H1 (cell line): ENCODE measurements around the gene CUBN. TPM values are rescaled to one million over a fixed set of nuclear protein-coding genes. Genes with fewer than 3 reads are reported as not detected.

Source experiments
- CTCF ChIA-PET: fragments of 300-600 bp; sonication (Branson Sonifier 250); formaldehyde crosslinking; loops from one replicate; lab custom pipeline; 2021; ENCODE audit not compliant: partially characterized antibody; lab: Charles Lee
- POLR2A ChIA-PET: fragments of 300-600 bp; sonication (Branson Sonifier 250); formaldehyde crosslinking; loops from one replicate; lab custom pipeline; 2021; ENCODE audit warnings: inconsistent platforms; ENCODE audit not compliant: partially characterized antibody; lab: Charles Lee
- DNase-seq, 2 experiments: peaks; one replicate each; pipeline versions ENCODE4 v3.0.0 to v3.0.0-alpha.2; 2010 to 2022; ENCODE audit warnings: low spot score in 2 of 2, low read depth in 1 of 2, mixed read lengths in 1 of 2
- FAIRE-seq: peaks from 2 replicates; lab custom pipeline; 2011; peaks lifted over from hg19 to GRCh38; lab: Jason Lieb, UNC
- H2AFZ ChIP-seq: 2 replicates; pipeline ENCODE4 v1.8.1; 2012; ENCODE audit warnings: low read length, inconsistent platforms
- H2AK5ac ChIP-seq: 2 replicates; pipeline ENCODE4 v1.6.1; 2013; ENCODE audit warnings: low read depth, low read length
- H2BK120ac ChIP-seq: replicated peaks from 2 replicates; pipeline ENCODE3; 2013; ENCODE audit warnings: low read depth, low read length, inconsistent platforms
- H2BK12ac ChIP-seq: 2 replicates; pipeline ENCODE4 v1.6.1; 2013; ENCODE audit warnings: low read depth, low read length
- H2BK15ac ChIP-seq: 2 replicates; pipeline ENCODE4 v1.6.1; 2013; ENCODE audit warnings: low read length
- H2BK20ac ChIP-seq: 2 replicates; pipeline ENCODE4 v1.6.1; 2013; ENCODE audit warnings: low read length
- H2BK5ac ChIP-seq: 2 replicates; pipeline ENCODE4 v1.6.1; 2013; ENCODE audit warnings: low read depth, low read length
- H3K14ac ChIP-seq: 2 replicates; pipeline ENCODE4 v1.6.1; 2013; ENCODE audit warnings: inconsistent platforms; ENCODE audit not compliant: insufficient read length
- H3K18ac ChIP-seq: 2 replicates; pipeline ENCODE4 v1.6.1; 2013; ENCODE audit warnings: low read length; ENCODE audit errors: extremely low read depth
- H3K23ac ChIP-seq: 2 replicates; pipeline ENCODE4 v1.6.1; 2013; ENCODE audit warnings: inconsistent platforms; ENCODE audit not compliant: insufficient read length
- H3K23me2 ChIP-seq: 2 replicates; pipeline ENCODE4 v1.6.1; 2013; ENCODE audit warnings: low read depth, low read length
- H3K27ac ChIP-seq: 2 replicates; pipeline ENCODE4 v1.6.1; 2011; ENCODE audit warnings: low read depth, low read length, inconsistent platforms
- H3K27me3 ChIP-seq, 4 experiments: replicated peaks in 1 of 4; 1 replicate in 1 of 4; 2 replicates in 3 of 4; pipeline versions ENCODE4 v1.6.1 to v1.8.1; 2011 to 2013; ENCODE audit warnings: low read length in 3 of 4, mild to moderate bottlenecking in 3 of 4, inconsistent platforms in 2 of 4, mixed read lengths in 2 of 4, moderate library complexity in 1 of 4; ENCODE audit not compliant: control insufficient read depth in 3 of 4, insufficient read depth in 3 of 4; ENCODE audit errors: extremely low read depth in 1 of 4
- H3K36me3 ChIP-seq, 4 experiments: 2 replicates each; pipeline versions ENCODE4 v1.6.1 to v1.8.1; 2011 to 2013; ENCODE audit warnings: mild to moderate bottlenecking in 4 of 4, low read length in 3 of 4, moderate library complexity in 2 of 4, control low read depth in 1 of 4, inconsistent platforms in 1 of 4; ENCODE audit not compliant: insufficient read depth in 4 of 4, control insufficient read depth in 2 of 4
- H3K4ac ChIP-seq: replicated peaks from 2 replicates; pipeline ENCODE3; 2013; ENCODE audit warnings: low read length, low read depth, mixed read lengths, inconsistent platforms; ENCODE audit not compliant: insufficient read length
- H3K4me1 ChIP-seq, 4 experiments: replicated peaks in 1 of 4; 1 replicate in 1 of 4; 2 replicates in 3 of 4; pipeline versions ENCODE4 v1.6.1 to v1.8.1; 2011 to 2013; ENCODE audit warnings: low read length in 3 of 4, inconsistent platforms in 2 of 4, mixed read lengths in 1 of 4; ENCODE audit not compliant: insufficient read depth in 4 of 4, control insufficient read depth in 3 of 4
- H3K4me2 ChIP-seq, 2 experiments: 2 replicates each; pipeline versions ENCODE4 v1.6.1 to v1.8.1; 2011 to 2013; ENCODE audit warnings: low read depth in 2 of 2, low read length in 2 of 2, control low read depth in 1 of 2, inconsistent platforms in 1 of 2, mild to moderate bottlenecking in 1 of 2; ENCODE audit not compliant: insufficient read depth in 1 of 2
- H3K4me3 ChIP-seq, 4 experiments: fragments of 200-600, 300-600 bp in 1 of 4; sonication (generic), shearing (Covaris generic), sonication (Bioruptor Twin) in 1 of 4; 2 replicates each; pipeline versions ENCODE4 v1.5.1 to v1.8.1; 2011 to 2016; ENCODE audit warnings: low read length in 4 of 4, low read depth in 3 of 4, control low read depth in 2 of 4, inconsistent platforms in 2 of 4, mild to moderate bottlenecking in 2 of 4, mixed read lengths in 1 of 4, moderate library complexity in 1 of 4; ENCODE audit not compliant: insufficient read depth in 2 of 4; ENCODE audit errors: extremely low read depth in 1 of 4
- H3K56ac ChIP-seq: replicated peaks from 2 replicates; pipeline ENCODE3; 2013; ENCODE audit warnings: low read depth, mild to moderate bottlenecking, mixed read lengths, low read length, inconsistent platforms; ENCODE audit not compliant: insufficient read length
- H3K79me1 ChIP-seq: 2 replicates; pipeline ENCODE4 v1.6.1; 2013; ENCODE audit warnings: low read depth, low read length, control low read depth
- H3K79me2 ChIP-seq, 2 experiments: 2 replicates each; pipeline versions ENCODE4 v1.6.1 to v1.8.1; 2012 to 2013; ENCODE audit warnings: low read length in 2 of 2, mild to moderate bottlenecking in 2 of 2, inconsistent platforms in 1 of 2; ENCODE audit not compliant: insufficient read depth in 2 of 2, control insufficient read depth in 1 of 2
- H3K9ac ChIP-seq, 4 experiments: replicated peaks in 1 of 4; 1 replicate in 1 of 4; 2 replicates in 3 of 4; pipeline versions ENCODE4 v1.6.1 to v1.8.1; 2011 to 2013; ENCODE audit warnings: low read depth in 3 of 4, low read length in 3 of 4, control low read depth in 2 of 4, mild to moderate bottlenecking in 2 of 4, moderate library complexity in 2 of 4, inconsistent platforms in 1 of 4; ENCODE audit errors: extremely low read depth in 1 of 4
- H3K9me3 ChIP-seq, 2 experiments: 2 replicates each; pipeline versions ENCODE4 v1.6.1 to v1.8.1; 2012 to 2013; ENCODE audit warnings: mild to moderate bottlenecking in 2 of 2, moderate library complexity in 2 of 2, control low read depth in 1 of 2, inconsistent platforms in 1 of 2, low read depth in 1 of 2, low read length in 1 of 2, mixed read lengths in 1 of 2; ENCODE audit not compliant: insufficient read depth in 2 of 2
- H4K20me1 ChIP-seq, 2 experiments: replicated peaks in 1 of 2; 2 replicates each; pipeline versions ENCODE3 to v1.8.1; 2011 to 2013; ENCODE audit warnings: inconsistent platforms in 2 of 2, low read length in 2 of 2, mild to moderate bottlenecking in 1 of 2; ENCODE audit not compliant: insufficient read depth in 2 of 2, control insufficient read depth in 1 of 2
- H4K5ac ChIP-seq: 2 replicates; pipeline ENCODE4 v1.6.1; 2013; ENCODE audit warnings: low read length, low read depth, mixed read lengths, inconsistent platforms; ENCODE audit not compliant: insufficient read length
- H4K8ac ChIP-seq: 2 replicates; pipeline ENCODE4 v1.8.0; 2013; ENCODE audit warnings: mild to moderate bottlenecking, moderate library complexity, low read length, inconsistent platforms; ENCODE audit not compliant: insufficient read depth; ENCODE audit errors: extremely low read depth
- H4K91ac ChIP-seq: replicated peaks from 2 replicates; pipeline ENCODE3; 2013; ENCODE audit warnings: low read length, mixed read lengths, inconsistent platforms; ENCODE audit not compliant: insufficient read length
- BACH1 ChIP-seq: IDR thresholded peaks from 2 replicates; pipeline ENCODE4 v1.6.1; 2012; ENCODE audit warnings: low read length, improper control_type of control experiment
- CBX5 ChIP-seq: fragments of 300-800, 300-1000 bp; sonication (generic); IDR thresholded peaks from 2 replicates; pipeline ENCODE4 v1.7.1; 2016; ENCODE audit warnings: antibody characterized with exemption, low read length, low read depth
- EGR1 ChIP-seq: IDR thresholded peaks from 2 replicates; pipeline ENCODE4 v1.6.1; 2011; ENCODE audit warnings: low read depth, low read length, borderline replicate concordance
- JUN ChIP-seq: IDR thresholded peaks from 2 replicates; pipeline ENCODE4 v1.6.1; 2011; ENCODE audit warnings: low read depth, mild to moderate bottlenecking, improper control_type of control experiment, low read length
- POLR2A ChIP-seq, 2 experiments: IDR thresholded peaks; 1 replicate in 1 of 2; 2 replicates in 1 of 2; pipeline ENCODE4 v1.6.1; 2011; ENCODE audit warnings: low read depth in 2 of 2, low read length in 2 of 2, mild to moderate bottlenecking in 2 of 2; ENCODE audit errors: control extremely low read depth in 1 of 2
- POU5F1 ChIP-seq: IDR thresholded peaks from 2 replicates; pipeline ENCODE4 v1.6.1; 2011; ENCODE audit warnings: low read depth, mild to moderate bottlenecking, low read length, moderate library complexity
- SP1 ChIP-seq: IDR thresholded peaks from 2 replicates; pipeline ENCODE4 v1.6.1; 2011; ENCODE audit warnings: low read depth, low read length
- WGBS, 2 experiments: shearing (Covaris generic) in 1 of 2; methylation state at CpG; one replicate each; pipeline versions ENCODE4 v1.1.6 to v1.1.7; 2013 to 2015; ENCODE audit warnings: low lambda C conversion rate in 2 of 2, mixed read lengths in 2 of 2, inconsistent platforms in 1 of 2, low coverage in 1 of 2, missing lambda C conversion rate in 1 of 2; ENCODE audit not compliant: insufficient replicate concordance in 2 of 2, insufficient coverage in 1 of 2, insufficient read length in 1 of 2; ENCODE audit errors: extremely low coverage in 1 of 2, missing lambda C conversion rate in 1 of 2; 5-methylcytosine and 5-hydroxymethylcytosine counted together
- polyA plus RNA-seq, 7 experiments: library from polyadenylated mRNA; depleted of rRNA in 3 of 7; stranded (reverse) in 5 of 7; unstranded in 2 of 7; fragments of >200 nt in 5 of 7; fragments of 200-250 nt in 2 of 7; gene quantifications; 1 replicate in 5 of 7; 2 replicates in 1 of 7; 4 replicates in 1 of 7; pipeline versions ENCODE4 v1.2.1 to v1.2.3, GENCODE V29; 2011 to 2013; ENCODE audit warnings: missing spikeins in 2 of 7, mixed read lengths in 2 of 7
- total RNA-seq: library from RNA; stranded (reverse); fragmentation: NEBNext Ultra II Directional; extraction: Animal tissue kit (Norgen Biotek cat#: 25700); gene quantifications from 2 replicates; pipeline ENCODE4 v1.2.1, GENCODE V29; 2021

Gene CUBN
- total and polyA plus RNA-seq, 2 of the 8 experiments (the other 6 are each of a cell fraction or from before 2014, with no cell fraction given): 0.04 to 0.08 TPM

GRCh38 chr10:17021656-17022465 is 107.8 kb downstream of the CUBN start:
- H3K79me2 ChIP-seq: no peaks in the 10 kb centered on the region
- H3K18ac ChIP-seq: no peak overlapping the region
- H2BK5ac ChIP-seq: no peak overlapping the region
- ChIA-PET POLR2A (interaction anchor here (1.0 to 1.7 kb wide), 3 partner anchors 17 to 208 kb away, joined by 3 to 5 read pairs (median 3); no protein-coding TSS in a partner anchor), CTCF (interaction anchor here (1.0 kb wide), 1 partner anchor 130 kb away, joined by 3 read pairs; no protein-coding TSS in a partner anchor)
- no peaks in the 10 kb centered on the region for H3K79me1 ChIP-seq
- H3K14ac ChIP-seq: no peak overlapping the region
- peak; percentile 65 for FAIRE-seq
- H2BK20ac ChIP-seq: no peak overlapping the region
- no peaks in the 10 kb centered on the region for H4K20me1 ChIP-seq
- H2AK5ac ChIP-seq: no peak overlapping the region
- H3K4me3 ChIP-seq: peak overlapping the region in 2 of 4 experiments; percentile 8 to 25; a peak in 2 of 8 replicates
- no peaks in the 10 kb centered on the region for H3K9me3 ChIP-seq
- no peak overlapping the region for H4K5ac ChIP-seq
- TF ChIP-seq POLR2A (IDR thresholded peaks at IDR 0.05; ENCODE audit: control extremely low read depth in 1 of 2, low read depth in 2 of 2, low read length in 2 of 2) (no peak), EGR1 (no peak), JUN (no peak), BACH1 (no peak), CBX5 (no peak), SP1 (peak; percentile 27; the same call in 1 of the 2 replicates), POU5F1 (0 out of 2 replicates have a peak, but pooled peaks have one; percentile 1)
- 55% methylated on average over 10 of the region's 10 CpGs; no CpG with 5 or more reads in 1 of the 2 experiments for WGBS, 2 experiments
- no peak overlapping the region for H3K27ac ChIP-seq
- H3K56ac ChIP-seq: no peak overlapping the region
- DNase-seq: peak in 1 of 2 experiments; percentile 46
- no peak overlapping the region for H2BK120ac ChIP-seq
- H3K4ac ChIP-seq: no peak overlapping the region
- no peaks in the 10 kb centered on the region for H3K36me3 ChIP-seq
- H4K91ac ChIP-seq: no peak overlapping the region
- peaks cover 6 to 14% (median 13%) of the 10 kb centered on the region in 4 experiments for H3K4me1 ChIP-seq
- no peak overlapping the region for H3K23ac ChIP-seq
- no peak overlapping the region; the same call in 1 of the 2 replicates for H2BK15ac ChIP-seq
- H4K8ac ChIP-seq: no peak overlapping the region
- H3K23me2 ChIP-seq: no peaks in the 10 kb centered on the region
- peak overlapping the region; percentile 25 to 45; a peak in 3 of 4 replicates for H3K4me2 ChIP-seq
- no peak overlapping the region for H3K9ac ChIP-seq
- H2BK12ac ChIP-seq: no peak overlapping the region
- no peak overlapping the region for H2AFZ ChIP-seq
- H3K27me3 ChIP-seq: no peaks in the 10 kb centered on the region
